Activated CD4-positive, alpha-beta T cell treated with anti-CD3 and anti-CD28 coated beads, Interleukin-2, Interleukin-4, amounts not matched to agents 100 ng/mL and 50 ng/mL, durations not matched to agents 16 hours and 8 hours (primary cell): ENCODE data around the gene BAZ1B.
"Not testable (repeated sequence)": the region's sequence is repeated elsewhere in the genome, so short reads cannot be mapped to it uniquely, and the experiment has no call there.

Source experiments
- DNase-seq: peaks from one replicate; pipeline ENCODE4 v3.0.0-alpha.2; 2020; ENCODE audit warnings: low spot score

BAZ1B gene

DNA sequence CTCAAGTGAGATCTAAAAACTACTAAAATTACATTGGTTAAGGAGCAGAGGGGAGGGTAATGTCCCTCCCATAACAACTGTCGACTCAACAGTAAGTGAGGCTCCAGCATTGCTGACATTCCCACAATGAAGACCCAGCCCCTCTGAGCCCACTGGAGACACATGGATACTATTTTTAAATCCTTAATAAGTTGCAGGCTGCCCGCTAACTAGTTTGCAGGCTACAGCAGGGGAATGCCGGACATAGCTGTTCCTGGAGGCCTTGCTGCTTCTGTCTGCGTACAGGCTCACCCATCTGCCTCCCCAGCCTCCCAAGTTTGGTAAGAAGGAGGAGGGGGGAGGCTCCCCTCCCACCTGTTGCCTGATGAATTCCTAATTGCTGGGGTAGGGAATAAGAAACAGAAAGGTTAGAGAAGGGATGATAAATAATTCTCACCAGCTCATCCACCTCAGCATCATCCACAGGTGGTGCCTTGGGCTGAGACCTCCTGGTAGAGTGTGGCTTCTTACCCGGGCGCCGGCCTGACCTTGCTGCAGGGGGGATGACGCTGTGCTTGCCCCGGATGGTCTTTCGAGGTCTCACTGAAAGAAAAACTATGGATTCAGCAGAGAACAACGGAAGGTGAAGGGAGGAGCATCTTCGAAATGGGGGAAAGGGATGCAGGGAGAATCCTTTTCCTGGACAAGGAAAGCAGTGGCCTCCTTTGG lies 78.4 kb downstream of the BAZ1B start:
- no peak for DNase-seq

DNA sequence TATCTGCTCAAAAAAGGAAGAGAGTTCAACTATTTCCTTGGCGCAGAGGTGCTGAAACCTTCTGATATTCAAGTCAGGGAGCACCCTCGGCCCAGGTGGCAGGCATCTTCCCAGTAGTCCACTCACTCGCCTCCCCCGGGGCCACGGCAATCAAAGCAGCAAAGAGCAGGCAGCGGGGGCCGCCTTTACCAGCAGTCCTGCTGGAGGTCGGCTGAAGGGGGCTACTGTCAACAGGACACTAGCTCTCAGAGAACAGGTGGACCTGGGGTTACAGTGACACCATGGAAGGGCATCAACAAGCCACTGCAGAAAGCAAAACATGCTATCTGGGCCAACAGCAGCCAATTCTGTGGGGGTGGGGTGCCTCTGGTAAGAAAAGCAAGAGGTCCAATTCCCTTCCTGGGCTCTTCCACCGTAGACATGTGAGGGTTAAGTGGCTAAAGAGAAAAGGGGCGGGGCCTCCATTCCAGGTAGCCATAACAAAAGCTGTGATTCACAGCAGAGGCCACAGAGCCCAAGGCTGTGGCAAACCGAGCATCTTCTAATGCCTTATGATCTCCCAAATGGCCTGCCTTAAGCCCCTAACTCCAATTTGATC lies 79.1 kb downstream of the BAZ1B start:
- DNase-seq = no peak

DNA sequence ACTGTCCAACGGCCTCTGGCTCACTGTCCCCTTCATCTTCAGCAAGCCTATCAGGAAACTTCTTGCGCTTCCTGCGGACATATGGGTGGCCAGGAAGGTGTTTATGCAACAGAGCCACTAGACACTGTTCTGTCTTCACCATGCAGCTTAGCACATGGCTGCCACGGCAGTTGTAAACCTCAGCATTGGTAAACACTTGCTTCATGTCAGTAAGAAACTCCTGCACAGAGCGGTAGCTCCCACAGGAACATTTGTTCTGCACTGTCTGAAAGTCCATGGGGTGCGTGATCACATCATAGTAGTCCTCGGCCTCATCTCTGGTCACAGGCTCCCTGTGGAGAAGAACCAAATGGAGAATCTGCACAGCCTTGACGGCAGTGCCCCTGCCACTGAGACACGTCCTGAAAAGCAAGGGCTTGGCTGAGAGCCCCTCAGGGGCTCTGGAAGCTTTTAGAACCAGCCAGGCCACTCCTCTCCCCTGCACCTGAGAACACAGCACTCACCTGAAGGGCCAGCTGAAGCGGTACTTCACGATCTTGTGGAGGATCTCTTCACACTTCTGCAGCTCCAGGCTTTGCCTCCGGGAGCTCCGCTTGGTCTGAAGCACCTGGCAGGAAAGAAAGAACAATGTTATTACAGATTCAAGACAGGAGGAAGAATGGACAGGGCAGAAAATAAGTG lies 79.7 kb downstream of the BAZ1B start:
- DNase-seq = no peak

DNA sequence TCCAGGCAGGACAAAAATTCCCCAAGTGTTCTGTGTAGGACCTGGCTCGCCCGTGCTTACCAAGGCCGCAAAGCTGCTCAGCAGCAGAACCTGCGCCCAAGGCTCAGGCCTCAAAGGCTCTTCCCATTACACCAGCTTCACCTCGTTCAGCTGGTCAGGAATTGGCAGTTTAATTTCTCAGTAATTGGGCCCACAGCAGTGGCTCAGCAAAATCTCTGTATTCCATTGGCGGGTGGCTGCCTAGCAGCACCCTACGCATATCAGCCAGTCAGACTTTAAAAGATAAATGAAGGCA lies 82.7 kb downstream of the BAZ1B start:
- DNase-seq = no peak

DNA sequence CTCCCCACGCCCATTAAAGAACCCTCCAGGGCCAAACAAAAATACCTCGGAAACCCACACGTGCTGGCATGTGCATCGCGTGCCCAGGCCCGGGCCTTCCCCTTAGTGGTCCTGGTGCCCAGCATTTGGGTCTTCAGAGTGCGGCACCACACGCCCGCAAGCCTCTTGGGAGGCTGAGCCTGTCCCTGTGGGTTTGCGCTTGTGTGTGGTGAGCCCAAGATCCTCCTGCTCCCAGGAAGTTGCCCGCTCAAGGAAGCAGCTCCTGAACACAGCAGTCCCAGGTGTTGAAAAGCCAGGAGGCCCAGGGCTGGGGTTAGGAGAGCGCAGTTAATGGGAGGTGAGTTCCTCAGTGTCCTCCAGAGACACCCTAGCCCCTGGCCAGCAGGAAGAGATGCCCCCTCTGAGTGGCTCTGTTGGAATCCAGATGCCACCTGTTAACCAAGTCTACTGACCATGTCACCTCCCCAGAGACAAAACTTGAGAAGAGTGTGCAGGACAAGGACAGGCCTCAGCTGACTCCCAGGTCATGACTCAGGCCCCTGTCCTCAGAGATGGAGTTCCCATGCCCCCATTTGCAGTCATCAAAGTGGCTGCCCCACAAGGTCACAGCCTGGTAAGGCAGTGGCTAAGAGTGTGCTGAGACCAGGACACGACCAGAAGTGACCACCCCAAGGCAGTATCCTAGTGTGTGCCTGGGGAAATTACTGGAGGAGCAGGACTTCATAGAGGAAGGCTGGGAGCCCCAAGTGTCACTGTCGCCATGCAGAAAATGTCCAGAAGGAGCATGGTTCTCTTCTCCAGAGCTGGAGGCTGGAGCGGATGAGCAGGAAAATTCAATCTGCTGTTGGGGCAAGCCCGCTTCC lies 83.3 kb downstream of the BAZ1B start:
- no peak for DNase-seq

DNA sequence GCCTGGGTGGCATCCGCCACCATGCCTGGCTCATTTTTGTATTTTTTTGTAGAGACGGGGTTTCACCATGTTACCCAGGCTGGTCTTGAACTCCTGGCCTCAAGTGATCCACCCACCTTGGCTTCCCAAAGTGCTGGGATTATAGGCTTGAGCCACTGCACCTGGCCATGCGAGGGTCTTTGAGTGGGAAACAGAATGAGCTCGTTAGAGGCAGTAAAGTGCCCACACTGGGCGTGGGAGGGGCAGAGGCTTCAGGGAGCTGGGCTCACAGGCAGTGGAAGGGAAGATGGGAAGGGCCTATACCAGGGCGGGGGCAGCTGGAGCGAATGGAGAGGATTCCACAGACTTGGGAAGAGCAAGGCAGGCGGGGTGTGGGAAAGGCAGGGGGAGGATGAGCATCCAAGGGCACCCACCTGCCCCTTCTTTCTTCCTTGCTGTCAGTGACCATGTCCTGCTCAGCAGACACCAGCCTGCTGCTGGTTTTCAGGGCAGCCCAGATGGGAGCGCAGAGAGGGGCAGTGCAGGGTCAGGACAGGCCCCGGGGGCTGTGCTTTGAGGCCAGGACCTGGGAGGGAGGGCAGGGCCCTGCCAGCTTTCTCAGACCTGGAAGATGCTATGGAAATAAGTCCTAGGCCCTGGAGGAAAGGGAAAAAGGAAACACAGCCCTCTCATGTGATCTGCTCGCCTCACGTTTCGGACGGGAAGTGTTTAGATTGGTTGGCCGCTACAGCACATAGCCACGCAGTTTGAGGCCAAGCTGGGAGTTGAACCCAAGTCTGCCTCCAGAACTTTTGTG lies 84.3 kb downstream of the BAZ1B start:
- DNase-seq = no peak

DNA sequence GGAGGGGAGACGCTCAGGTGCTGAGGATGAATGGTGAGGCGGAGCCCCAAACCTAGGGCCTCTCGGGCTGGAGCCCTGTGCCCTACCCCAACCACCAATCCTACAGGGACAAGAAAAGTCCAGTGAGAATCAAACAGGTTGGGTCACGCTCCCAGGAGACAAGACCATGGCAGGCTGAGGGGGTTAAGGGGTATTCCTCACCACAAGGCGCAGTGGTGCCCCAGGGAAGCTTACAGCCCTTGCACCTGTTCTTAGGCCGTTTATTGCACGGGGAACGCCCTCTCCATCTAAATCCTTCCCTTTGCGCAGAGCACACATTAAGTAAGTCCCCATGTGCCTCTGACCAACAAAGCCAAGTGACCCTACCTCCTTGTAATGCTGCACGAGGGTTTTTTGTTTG lies 85.0 kb downstream of the BAZ1B start:
- no peak for DNase-seq

DNA sequence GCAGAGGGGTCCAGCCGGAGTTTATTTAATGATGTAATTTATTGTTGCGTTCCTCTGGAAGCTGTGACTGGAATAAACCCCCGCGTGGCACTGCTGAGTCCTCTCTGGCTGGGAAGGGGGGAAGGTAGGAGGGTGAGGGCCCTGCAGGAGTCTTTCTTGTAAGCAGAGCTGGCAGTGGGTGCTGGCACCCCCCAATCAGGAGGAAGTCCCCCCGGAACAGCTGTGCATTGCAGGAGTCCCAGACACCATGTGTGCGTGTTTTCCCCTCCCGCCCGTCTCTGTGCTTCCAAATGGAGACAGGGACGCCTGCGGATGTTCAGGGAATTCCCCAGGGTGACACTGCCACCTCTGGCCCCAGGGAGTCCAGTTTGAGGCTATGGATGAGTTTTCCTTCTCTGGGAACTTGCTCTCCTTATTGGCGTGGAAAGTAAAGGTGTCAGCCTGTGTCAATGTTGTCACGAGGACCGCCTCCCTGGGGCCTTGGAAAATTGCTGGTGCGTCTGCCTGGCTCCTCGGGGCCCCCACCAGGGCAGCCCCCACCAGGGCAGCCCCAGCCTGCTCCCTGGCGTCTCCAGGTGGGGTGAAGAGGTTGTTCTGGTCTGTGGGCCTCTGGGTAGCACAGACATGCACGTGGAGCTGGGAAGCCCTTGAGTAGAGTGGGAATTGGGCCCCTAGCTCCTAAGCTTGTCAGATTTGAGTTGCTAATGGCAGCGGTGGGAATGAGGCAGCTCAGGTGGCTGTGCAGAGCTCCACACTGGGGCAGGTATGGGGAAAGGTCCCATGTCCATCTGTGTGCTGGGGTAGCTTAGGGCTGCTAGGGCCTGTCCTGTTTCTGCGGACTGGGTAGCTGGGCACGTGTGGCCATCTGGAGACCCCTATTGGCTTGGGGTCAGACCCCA lies 85.8 kb downstream of the BAZ1B start:
- DNase-seq = no peak

DNA sequence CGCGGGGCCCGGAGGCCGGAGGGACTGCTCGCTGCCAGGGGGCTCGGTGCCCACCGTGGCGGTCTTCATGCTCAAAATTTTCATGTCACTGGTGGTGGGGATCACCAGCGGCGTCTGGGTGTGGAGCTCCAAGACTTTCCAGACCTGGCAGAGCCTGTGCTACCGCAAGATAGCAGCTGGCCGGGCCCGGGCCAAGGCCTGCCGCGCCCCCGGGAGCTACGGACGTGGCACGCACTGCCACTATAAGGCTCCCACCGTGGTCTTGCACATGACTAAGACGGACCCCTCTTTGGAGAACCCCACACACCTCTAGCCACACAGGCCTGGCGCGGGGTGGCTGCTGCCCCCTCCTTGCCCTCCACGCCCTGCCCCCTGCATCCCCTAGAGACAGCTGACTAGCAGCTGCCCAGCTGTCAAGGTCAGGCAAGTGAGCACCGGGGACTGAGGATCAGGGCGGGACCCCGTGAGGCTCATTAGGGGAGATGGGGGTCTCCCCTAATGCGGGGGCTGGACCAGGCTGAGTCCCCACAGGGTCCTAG lies 86.6 kb downstream of the BAZ1B start:
- DNase-seq = no peak

DNA sequence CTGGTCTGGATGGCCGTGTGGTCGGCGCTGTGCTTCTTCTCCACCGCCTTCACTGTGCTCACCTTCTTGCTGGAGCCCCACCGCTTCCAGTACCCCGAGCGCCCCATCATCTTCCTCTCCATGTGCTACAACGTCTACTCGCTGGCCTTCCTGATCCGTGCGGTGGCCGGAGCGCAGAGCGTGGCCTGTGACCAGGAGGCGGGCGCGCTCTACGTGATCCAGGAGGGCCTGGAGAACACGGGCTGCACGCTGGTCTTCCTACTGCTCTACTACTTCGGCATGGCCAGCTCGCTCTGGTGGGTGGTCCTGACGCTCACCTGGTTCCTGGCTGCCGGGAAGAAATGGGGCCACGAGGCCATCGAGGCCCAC lies 87.4 kb downstream of the BAZ1B start:
- no peak for DNase-seq

DNA sequence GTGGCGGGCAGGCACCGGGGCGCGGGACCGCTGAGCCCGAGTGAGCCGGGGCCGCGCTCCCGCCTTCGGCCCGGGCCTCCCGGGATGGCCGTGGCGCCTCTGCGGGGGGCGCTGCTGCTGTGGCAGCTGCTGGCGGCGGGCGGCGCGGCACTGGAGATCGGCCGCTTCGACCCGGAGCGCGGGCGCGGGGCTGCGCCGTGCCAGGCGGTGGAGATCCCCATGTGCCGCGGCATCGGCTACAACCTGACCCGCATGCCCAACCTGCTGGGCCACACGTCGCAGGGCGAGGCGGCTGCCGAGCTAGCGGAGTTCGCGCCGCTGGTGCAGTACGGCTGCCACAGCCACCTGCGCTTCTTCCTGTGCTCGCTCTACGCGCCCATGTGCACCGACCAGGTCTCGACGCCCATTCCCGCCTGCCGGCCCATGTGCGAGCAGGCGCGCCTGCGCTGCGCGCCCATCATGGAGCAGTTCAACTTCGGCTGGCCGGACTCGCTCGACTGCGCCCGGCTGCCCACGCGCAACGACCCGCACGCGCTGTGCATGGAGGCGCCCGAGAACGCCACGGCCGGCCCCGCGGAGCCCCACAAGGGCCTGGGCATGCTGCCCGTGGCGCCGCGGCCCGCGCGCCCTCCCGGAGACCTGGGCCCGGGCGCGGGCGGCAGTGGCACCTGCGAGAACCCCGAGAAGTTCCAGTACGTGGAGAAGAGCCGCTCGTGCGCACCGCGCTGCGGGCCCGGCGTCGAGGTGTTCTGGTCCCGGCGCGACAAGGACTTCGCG lies 88.0 kb downstream of the BAZ1B start:
- DNase-seq = no peak

DNA sequence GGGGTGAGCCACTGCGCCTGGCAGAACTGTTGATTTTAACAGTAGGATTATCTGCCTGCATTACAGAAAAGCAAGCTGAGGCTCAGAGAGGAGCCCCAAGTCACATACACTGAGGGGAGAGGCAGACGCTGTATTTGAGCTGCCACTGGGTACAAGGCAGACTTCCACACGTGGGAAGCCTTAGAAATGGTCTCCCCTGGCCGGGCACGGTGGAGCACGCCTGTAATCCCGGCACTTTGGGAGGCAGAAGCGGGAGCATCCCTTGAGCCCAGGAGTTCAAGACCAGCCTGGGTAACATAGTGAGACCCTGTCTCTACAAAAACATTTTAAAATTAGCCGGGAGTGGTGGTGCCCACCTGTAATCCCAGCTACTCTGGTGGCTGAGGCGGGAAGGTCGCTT lies 89.4 kb downstream of the BAZ1B start:
- DNase-seq = no peak

DNA sequence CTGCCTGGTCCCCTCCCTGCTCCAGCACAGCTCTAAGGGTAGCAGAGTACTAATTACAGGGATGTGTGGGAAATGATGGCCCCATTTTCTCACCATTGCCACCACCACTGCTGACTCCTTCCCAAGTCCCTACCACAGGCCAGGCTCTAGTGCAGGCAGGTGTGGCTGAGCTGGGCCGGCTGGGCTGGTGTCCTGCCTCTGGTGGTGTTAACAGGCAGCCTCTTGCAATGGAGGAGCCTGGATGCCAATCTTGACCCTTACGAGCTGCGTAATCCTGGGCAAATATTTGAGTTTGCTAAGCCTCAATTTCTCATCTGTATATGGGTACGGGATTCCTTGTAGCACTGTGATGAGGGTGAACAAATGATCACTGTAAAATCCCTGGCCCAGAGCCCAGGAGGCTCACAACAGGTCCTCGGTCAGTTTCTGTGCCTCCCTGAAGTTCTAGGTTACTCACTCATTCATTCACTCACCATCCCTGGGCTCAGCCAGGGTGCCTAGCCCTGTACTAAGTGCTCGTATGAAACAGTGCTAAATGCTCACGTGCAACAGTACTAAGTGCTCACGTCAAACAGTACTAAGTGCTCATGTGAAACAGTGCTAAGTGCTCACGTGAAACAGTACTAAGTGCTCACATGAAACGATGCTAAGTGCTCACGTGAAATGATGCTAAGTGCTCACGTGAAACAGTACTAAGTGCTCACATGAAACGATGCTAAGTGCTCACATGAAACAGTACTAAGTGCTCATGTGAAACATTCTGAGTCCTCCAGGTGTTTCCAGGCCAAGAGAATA lies 90.9 kb downstream of the BAZ1B start:
- no peak for DNase-seq

DNA sequence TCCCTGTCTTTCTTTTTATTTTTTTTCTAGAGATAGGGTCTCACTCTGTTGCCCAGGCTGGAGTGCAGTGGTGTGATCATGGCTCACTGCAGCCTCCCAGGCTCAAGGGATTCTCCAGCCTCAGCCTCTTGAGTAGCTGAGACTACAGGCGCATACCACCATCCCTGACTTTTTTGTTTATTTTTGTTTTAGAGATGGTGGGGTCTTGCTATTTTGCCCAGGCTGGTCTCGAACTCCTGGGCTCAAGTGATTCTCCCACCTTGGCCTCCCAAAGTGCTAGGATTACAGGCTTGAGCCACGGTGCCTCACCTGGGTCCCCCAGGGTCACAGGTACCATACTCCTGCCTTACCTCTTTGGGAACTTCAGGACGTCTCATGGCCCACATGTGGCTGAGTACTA lies 91.6 kb downstream of the BAZ1B start:
- DNase-seq = not testable (repeated sequence)

DNA sequence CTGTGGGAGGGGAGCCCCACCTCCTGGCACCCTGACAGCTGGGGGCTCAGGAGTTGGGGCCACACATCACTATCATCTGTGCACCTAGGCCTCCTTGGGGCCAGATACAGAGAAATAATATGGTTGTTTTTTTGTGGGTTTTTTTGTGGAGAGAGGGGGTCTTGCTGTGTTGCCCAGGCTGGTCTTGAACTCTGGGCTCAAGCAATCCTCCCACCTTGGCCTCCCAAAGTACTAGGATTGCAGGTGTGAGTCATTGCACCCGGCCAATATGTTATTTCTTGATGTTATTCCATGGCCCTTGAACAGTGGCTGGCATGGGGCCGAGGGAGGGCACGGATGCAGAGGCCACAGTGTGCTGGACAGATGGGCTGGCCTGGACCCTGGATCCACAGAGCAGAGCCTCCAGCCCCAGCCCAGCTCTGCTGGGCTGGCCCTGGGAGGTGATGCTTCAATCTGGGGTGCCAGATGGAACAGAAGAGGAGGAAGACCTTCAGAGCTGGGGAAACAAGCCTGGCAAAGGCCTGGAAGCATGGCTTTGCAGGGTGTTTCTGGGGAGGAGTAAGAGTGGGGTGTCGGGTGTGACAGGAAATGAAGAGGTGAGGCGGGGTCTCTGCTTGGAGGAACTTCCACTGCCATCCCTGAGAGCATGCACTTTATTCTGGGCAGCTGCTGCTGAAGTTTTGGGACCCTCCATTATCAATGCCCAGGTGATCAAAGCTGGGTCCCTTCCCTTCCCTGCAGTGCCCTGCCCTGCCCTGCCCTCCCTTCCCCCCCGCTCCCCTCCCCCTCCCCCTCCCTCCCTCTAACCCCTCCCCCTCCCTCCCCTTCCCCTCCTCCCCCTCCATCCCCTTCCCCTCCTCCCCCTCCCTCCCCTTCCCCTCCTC lies 92.2 kb downstream of the BAZ1B start:
- DNase-seq = no peak

DNA sequence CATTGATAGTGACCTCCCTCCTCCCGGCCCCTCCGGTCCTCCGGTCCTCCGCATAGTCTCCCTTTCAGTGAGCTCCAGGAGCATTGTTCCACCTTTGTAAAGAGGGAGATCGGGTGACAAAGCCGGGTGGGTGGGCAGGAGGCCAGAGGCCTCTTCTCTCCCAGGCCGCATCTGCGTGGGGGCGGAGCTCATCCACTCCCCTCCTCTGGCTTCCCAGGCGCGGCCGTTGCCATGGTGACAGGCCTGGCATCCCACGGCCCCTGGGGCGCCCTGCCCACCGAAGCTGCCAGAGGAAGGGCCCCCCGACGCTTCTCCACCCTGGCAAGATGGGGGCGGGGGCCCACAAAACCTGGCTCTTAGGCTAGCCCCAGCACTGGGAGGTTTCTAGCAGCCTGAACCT lies 92.9 kb downstream of the BAZ1B start:
- no peak for DNase-seq

DNA sequence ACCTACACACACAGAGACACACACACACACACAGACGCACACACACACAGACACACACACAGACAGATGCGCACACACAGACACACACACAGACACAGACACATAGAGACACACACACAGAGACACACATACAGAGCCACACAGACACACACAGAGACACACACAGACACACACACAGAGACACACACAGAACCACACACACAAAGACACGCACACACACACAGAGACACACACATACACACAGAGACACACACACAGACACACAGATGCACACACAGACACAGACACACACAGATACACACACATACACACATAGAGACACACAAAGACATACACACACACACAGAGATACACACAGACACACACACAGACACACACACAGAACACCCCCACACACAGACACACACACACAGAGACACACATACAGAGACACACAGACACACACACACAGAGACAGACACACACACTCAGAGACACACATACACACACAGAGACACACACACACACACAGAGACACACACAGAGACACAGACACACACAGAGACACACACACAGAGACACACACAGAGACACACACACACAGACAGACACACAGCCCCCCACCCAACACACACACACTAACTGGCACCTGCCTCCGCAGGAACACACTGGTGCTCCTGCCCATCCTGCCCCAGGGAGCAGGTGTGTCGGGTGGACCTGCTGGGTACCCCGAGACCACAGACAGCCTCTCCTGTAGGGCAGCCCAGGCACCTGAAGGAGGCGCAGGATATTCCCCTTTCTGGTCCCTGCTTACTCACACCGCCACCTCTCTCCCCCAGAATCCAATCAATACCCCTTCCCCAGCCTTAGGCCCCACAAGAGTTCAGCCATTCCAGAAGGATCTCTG lies 93.9 kb downstream of the BAZ1B start:
- no peak for DNase-seq
